Upper lobe of left lung (tissue), 6 donors: ENCODE results near the gene EHF. TPM values are rescaled to one million over a fixed set of nuclear protein-coding genes. Genes with fewer than 3 reads are reported as not detected.

Experiments
- ATAC-seq, 2 donors: fragments of 200-7000 bp; cut with Tn5 transposase; one replicate each; pipeline ENCODE4 v1.9.1; 2022; ENCODE audit warnings: mild to moderate bottlenecking in 2 of 2, moderate library complexity in 2 of 2; ENCODE audit not compliant: low FRiP score in 2 of 2
- DNase-seq, 2 donors: peaks; one replicate each; pipeline ENCODE4 v3.0.0-alpha.2; 2019 to 2020
- H3K27ac ChIP-seq, 4 donors: fragments of 200-600 bp; sonication (generic); one replicate each; pipeline ENCODE4 v1.5.1; 2016 to 2019
- H3K27me3 ChIP-seq, 4 donors: fragments of 200-600 bp; sonication (generic); one replicate each; pipeline ENCODE4 v1.5.1; 2017 to 2019
- H3K36me3 ChIP-seq, 4 donors: fragments of 200-600 bp; sonication (generic); one replicate each; pipeline ENCODE4 v1.5.1; 2016 to 2019
- H3K4me1 ChIP-seq, 4 donors: fragments of 200-600 bp; sonication (generic); one replicate each; pipeline ENCODE4 v1.5.1; 2018 to 2019
- H3K4me3 ChIP-seq, 4 donors: fragments of 200-600 bp; sonication (generic); one replicate each; pipeline ENCODE4 v1.5.1; 2017 to 2019; ENCODE audit warnings: mild to moderate bottlenecking in 2 of 4, moderate library complexity in 1 of 4
- H3K9me3 ChIP-seq, 4 donors: fragments of 200-600 bp; sonication (generic); one replicate each; pipeline ENCODE4 v1.5.1; 2018 to 2019
- EP300 ChIP-seq, 4 donors: sonication (generic); formaldehyde crosslinking; IDR thresholded peaks; one replicate each; pipeline ENCODE4 v1.5.1; 2017; ENCODE audit warnings: antibody characterized with exemption in 4 of 4, control low read depth in 2 of 4
- POLR2A ChIP-seq, 4 donors: fragments of 450-650 bp; IDR thresholded peaks; one replicate each; pipeline ENCODE4 v1.5.1; 2016 to 2017; ENCODE audit warnings: antibody characterized with exemption in 4 of 4, mild to moderate bottlenecking in 2 of 4
- POLR2AphosphoS5 ChIP-seq, 2 donors: sonication (generic); formaldehyde crosslinking; IDR thresholded peaks; one replicate each; pipeline ENCODE4 v1.5.1; 2017; ENCODE audit warnings: antibody characterized with exemption in 2 of 2
- WGBS, 2 donors: methylation state at CpG; one replicate each; pipeline ENCODE4 v1.1.5; 2017 to 2018; 5-methylcytosine and 5-hydroxymethylcytosine counted together
- total RNA-seq, 6 donors: library from RNA; depleted of rRNA in 4 of 6; stranded (reverse); fragments of >200 nt in 4 of 6; gene quantifications; one replicate each; pipeline versions ENCODE4 v1.1.0 to v1.2.1, GENCODE V29; 2016 to 2021
- TF ChIP-seq, protein P1 (sequence below), 6 experiments: fragments of 450-650 bp in 4 of 6; fragments of 200-600 bp in 2 of 6; sonication (generic) in 2 of 6; IDR thresholded peaks; one replicate each; pipeline ENCODE4 v1.5.1; 2016 to 2019; ENCODE audit warnings: antibody characterized with exemption in 6 of 6
- donor health status: DM: no; HTN: no; CAD: no; lungs with moderate emphysema.
- donor health status: DM: no; HTN: yes; CAD: no; lungs with severe emphysema.

EHF gene
- total RNA-seq, 6 donors from 2014 or later = 31.8 to 122 (median 57.7) TPM

- no peak for ATAC-seq
- Histone ChIP-seq H3K27ac (peak overlapping the region; percentile 53 to 84 (median 76)), H3K27me3 (no peaks in the 10 kb centered on the region)
These were observed 983 bp downstream of the EHF start for GRCh38 chr11:34621876-34622275.

DNA sequence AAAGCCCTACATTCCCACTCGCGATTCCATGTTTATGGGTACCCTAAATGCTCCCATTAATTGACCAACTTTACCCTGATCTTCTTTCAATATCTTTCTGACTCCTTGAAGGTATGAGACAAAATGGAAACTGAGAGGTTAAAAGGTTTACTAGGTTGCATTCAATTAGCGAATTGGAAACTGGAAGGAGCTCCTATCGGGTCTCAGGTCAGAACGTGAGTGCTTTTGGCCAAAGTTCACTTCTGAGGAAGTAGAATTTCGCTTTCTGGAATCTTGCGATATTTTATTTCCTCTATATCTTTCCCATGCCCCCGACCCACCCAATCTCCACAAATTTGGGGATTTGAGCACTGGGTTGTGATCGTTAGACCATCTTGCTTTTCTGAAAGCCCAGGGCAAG, 2.6 kb downstream of the EHF start:
- WGBS, 2 donors = 68 to 75% methylated on average over 9 of the region's 9 CpGs
- no peaks in the 10 kb centered on the region for H3K9me3 ChIP-seq
- H3K27ac ChIP-seq = peak overlapping the region; percentile 27 to 84 (median 62)
- no peaks in the 10 kb centered on the region for H3K27me3 ChIP-seq
- H3K4me3 ChIP-seq = peak overlapping the region in 3 of 4 donors; percentile 27 to 45 (median 42)
- no peaks in the 10 kb centered on the region for H3K36me3 ChIP-seq
- no peak for ATAC-seq
- no peak for DNase-seq
- no peaks in the 10 kb centered on the region for H3K4me1 ChIP-seq
- TF ChIP-seq POLR2AphosphoS5 (IDR thresholded peaks at IDR 0.05) (no peak), EP300 (IDR thresholded peaks at IDR 0.05) (no peak), POLR2A (IDR thresholded peaks at IDR 0.05) (no peak)
- TF ChIP-seq, protein P1, sequence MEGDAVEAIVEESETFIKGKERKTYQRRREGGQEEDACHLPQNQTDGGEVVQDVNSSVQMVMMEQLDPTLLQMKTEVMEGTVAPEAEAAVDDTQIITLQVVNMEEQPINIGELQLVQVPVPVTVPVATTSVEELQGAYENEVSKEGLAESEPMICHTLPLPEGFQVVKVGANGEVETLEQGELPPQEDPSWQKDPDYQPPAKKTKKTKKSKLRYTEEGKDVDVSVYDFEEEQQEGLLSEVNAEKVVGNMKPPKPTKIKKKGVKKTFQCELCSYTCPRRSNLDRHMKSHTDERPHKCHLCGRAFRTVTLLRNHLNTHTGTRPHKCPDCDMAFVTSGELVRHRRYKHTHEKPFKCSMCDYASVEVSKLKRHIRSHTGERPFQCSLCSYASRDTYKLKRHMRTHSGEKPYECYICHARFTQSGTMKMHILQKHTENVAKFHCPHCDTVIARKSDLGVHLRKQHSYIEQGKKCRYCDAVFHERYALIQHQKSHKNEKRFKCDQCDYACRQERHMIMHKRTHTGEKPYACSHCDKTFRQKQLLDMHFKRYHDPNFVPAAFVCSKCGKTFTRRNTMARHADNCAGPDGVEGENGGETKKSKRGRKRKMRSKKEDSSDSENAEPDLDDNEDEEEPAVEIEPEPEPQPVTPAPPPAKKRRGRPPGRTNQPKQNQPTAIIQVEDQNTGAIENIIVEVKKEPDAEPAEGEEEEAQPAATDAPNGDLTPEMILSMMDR (IDR thresholded peaks at IDR 0.05) = no peak

More at GRCh38 chr11:34621876-34622275, 983 bp downstream of the EHF start:
- TF ChIP-seq, protein P1 (IDR thresholded peaks at IDR 0.05) = no peak
- TF ChIP-seq POLR2AphosphoS5 (IDR thresholded peaks at IDR 0.05) = no peak
- no peak for TF ChIP-seq EP300 (IDR thresholded peaks at IDR 0.05)
- no peak for TF ChIP-seq POLR2A (IDR thresholded peaks at IDR 0.05)
- Histone ChIP-seq H3K4me1 (no peaks in the 10 kb centered on the region), H3K36me3 (no peaks in the 10 kb centered on the region), H3K9me3 (no peaks in the 10 kb centered on the region), H3K4me3 (peak overlapping the region in 3 of 4 donors; percentile 27 to 45 (median 42))
- whole genome bisulfite sequencing, 2 donors = 65% methylated on average over 2 of the region's 2 CpGs
- no peak for DNase-seq

DNA sequence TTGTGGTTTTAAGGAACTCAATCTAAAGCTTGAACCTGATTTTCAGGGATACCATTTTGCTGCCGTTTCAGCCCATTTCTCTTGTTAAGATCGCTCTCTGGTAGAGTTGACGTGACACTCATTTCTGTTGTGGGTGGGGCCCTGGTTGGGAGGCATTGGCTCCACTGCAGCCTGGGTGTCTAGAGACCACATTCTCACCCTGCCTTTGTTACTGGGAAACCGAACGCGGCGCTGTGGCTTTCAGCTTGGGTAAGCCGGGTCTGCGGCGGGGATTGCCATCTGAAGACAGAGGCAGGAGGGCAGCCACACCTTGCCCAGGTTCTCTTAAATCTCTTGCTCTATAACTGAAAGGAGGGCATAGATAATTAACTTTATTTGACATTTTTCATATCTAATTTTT, 3.2 kb downstream of the EHF start:
- 62 to 69% methylated on average over 10 of the region's 10 CpGs for WGBS, 2 donors

GRCh38 chr11:34625576-34625975, 4.7 kb downstream of the EHF start:
- DNase-seq (no peak), ATAC-seq (no peak)
- H3K4me1 ChIP-seq = peaks cover 0 to 3% (median 0%) of the 10 kb centered on the region in 4 donors
- H3K36me3 ChIP-seq = no peaks in the 10 kb centered on the region
- no peaks in the 10 kb centered on the region for H3K9me3 ChIP-seq
- 66 to 67% methylated on average over 4 of the region's 4 CpGs for WGBS, 2 donors
- TF ChIP-seq POLR2AphosphoS5 (IDR thresholded peaks at IDR 0.05) (no peak), EP300 (IDR thresholded peaks at IDR 0.05) (no peak), POLR2A (IDR thresholded peaks at IDR 0.05) (no peak)
- TF ChIP-seq, protein P1 (IDR thresholded peaks at IDR 0.05) = no peak
- H3K27me3 ChIP-seq = no peaks in the 10 kb centered on the region
- peak overlapping the region in 3 of 4 donors; percentile 27 to 45 (median 42) for H3K4me3 ChIP-seq
- H3K27ac ChIP-seq = peak overlapping the region in 3 of 4 donors; percentile 7 to 84 (median 9)

More for the DNA sequence above, 3.2 kb downstream of the EHF start:
- peak; percentile 28 to 73 for ATAC-seq
- H3K4me1 ChIP-seq = no peaks in the 10 kb centered on the region
- H3K9me3 ChIP-seq = no peaks in the 10 kb centered on the region
- DNase-seq = peak; percentile 28 to 77
- peak overlapping the region in 3 of 4 donors; percentile 27 to 45 (median 42) for H3K4me3 ChIP-seq
- peak overlapping the region; percentile 9 to 84 (median 62) for H3K27ac ChIP-seq
- no peaks in the 10 kb centered on the region for H3K36me3 ChIP-seq
- no peaks in the 10 kb centered on the region for H3K27me3 ChIP-seq
- TF ChIP-seq, protein P1 (IDR thresholded peaks at IDR 0.05) = no peak
- peak in 1 of 2 donors; percentile 23 for TF ChIP-seq POLR2AphosphoS5 (IDR thresholded peaks at IDR 0.05)
- peak in 1 of 4 donors; percentile 56 for TF ChIP-seq POLR2A (IDR thresholded peaks at IDR 0.05)

- Histone ChIP-seq H3K4me3 (no peak overlapping the region), H3K4me1 (peaks cover 0 to 7% (median 2%) of the 10 kb centered on the region in 4 donors), H3K9me3 (no peaks in the 10 kb centered on the region), H3K36me3 (no peaks in the 10 kb centered on the region), H3K27me3 (no peaks in the 10 kb centered on the region), H3K27ac (no peak overlapping the region)
- no peak for TF ChIP-seq POLR2AphosphoS5 (IDR thresholded peaks at IDR 0.05)
- TF ChIP-seq, protein P1 (IDR thresholded peaks at IDR 0.05) = no peak
- no peak for TF ChIP-seq POLR2A (IDR thresholded peaks at IDR 0.05)
- TF ChIP-seq EP300 (IDR thresholded peaks at IDR 0.05) = no peak
- no peak for DNase-seq
- no peak for ATAC-seq
These were observed 5.5 kb downstream of the EHF start for GRCh38 chr11:34626393-34626792.
